T-helper 2 cell treated with Interferon-gamma antibody and Interleukin-4, amounts not matched to agents 5 μg/mL and 100 μg/mL, for 36 hours (primary cell): ENCODE measurements around the gene ZBTB17.
"Not testable (repeated sequence)": the region's sequence is repeated elsewhere in the genome, so short reads cannot be mapped to it uniquely, and the experiment has no call there.

Source experiments
- DNase-seq: peaks from one replicate; pipeline ENCODE4 v3.0.0; 2021; ENCODE audit warnings: low spot score
- H3K27ac Mint-ChIP-seq: one replicate; pipeline ENCODE4 v1.8.0; 2021; ENCODE audit warnings: mild to moderate bottlenecking, mixed read lengths
- H3K27me3 Mint-ChIP-seq: one replicate; pipeline ENCODE4 v1.8.0; 2021; ENCODE audit warnings: low read depth, mixed read lengths
- H3K36me3 Mint-ChIP-seq: one replicate; pipeline ENCODE4 v1.8.0; 2021; ENCODE audit warnings: low read depth, mixed read lengths
- H3K4me1 Mint-ChIP-seq: one replicate; pipeline ENCODE4 v1.8.0; 2021; ENCODE audit warnings: low read depth, mixed read lengths
- H3K4me3 Mint-ChIP-seq: one replicate; pipeline ENCODE4 v1.8.0; 2022; ENCODE audit warnings: mild to moderate bottlenecking, moderate library complexity, mixed read lengths
- H3K9me3 Mint-ChIP-seq: one replicate; pipeline ENCODE4 v1.8.0; 2021; ENCODE audit warnings: mixed read lengths

Gene ZBTB17

DNA sequence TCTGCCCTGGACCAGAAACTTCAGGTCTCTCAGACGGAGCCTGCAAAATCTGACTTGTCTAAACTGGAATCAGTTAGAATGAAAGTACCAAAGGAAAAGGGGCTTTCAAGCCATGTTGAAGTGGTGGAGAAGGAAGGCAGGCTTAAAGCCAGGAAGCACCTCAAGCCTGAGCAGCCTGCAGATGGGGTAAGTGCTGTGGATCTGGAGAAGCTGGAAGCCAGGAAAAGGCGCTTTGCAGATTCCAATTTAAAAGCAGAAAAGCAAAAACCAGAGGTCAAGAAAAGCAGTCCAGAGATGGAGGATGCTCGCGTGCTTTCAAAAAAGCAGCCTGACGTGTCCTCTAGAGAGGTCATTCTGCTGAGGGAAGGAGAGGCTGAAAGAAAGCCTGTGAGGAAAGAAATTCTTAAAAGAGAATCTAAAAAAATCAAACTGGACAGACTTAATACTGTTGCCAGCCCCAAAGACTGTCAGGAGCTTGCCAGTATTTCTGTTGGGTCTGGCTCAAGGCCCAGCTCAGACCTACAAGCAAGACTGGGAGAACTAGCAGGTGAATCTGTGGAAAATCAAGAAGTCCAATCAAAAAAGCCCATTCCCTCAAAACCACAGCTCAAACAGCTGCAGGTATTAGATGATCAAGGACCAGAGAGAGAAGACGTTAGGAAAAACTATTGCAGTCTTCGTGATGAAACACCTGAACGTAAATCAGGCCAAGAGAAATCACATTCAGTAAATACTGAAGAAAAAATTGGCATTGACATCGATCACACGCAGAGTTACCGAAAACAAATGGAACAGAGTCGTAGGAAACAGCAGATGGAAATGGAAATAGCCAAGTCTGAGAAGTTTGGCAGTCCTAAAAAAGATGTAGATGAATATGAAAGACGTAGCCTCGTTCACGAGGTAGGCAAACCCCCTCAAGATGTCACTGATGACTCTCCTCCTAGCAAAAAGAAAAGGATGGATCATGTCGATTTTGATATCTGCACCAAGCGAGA is 46.6 kb downstream of the ZBTB17 start:
- Mint-ChIP-seq H3K27ac (no peak overlapping the region), H3K27me3 (no peaks in the 10 kb centered on the region), H3K4me1 (no peaks in the 10 kb centered on the region), H3K9me3 (no peaks in the 10 kb centered on the region), H3K4me3 (no peak overlapping the region), H3K36me3 (peaks cover 68% of the 10 kb centered on the region)
- DNase-seq: no peak

DNA sequence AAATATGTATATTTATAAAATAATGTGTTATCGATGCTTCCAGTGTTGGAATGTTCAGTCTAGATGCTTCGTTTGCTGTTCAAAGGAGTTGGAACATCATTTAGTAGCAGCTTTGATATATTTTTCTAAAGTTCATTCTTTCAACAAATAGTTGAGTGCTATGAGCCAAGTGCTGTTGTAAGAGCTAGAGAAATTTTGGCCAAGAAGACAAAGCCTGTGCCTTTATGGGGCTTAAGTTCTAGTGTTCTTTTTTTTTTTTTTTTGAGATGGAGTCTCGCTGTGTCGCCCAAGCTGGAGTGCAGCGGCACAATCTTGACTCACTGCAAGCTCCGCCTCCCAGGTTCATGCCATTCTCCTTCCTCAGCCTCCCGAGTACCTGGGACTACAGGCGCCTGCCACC is 49.5 kb downstream of the ZBTB17 start:
- not testable (repeated sequence) for H3K9me3 Mint-ChIP-seq, H3K27ac Mint-ChIP-seq, H3K4me1 Mint-ChIP-seq, DNase-seq, H3K4me3 Mint-ChIP-seq, H3K27me3 Mint-ChIP-seq
- peaks cover 61% of the 10 kb centered on the region for H3K36me3 Mint-ChIP-seq

DNA sequence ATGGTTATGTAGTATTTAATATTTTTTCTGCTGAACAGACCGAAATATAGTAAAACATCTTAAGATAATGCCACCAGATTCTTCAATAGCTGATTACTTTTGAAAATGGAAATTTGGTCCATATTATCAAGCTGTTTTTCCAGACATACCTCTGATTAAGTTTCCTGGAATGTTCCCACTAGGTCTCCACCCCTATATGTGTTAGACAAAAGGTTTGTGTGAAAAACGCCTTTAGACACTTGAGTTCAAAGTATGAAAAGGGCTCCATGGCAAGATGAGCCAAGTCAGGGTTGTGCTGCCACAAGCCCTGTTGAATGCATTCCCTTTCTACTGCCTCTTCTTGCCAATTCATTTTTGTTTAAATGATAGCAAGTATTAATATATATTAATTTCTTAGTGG is 52.7 kb downstream of the ZBTB17 start:
- Mint-ChIP-seq H3K9me3 (no peaks in the 10 kb centered on the region), H3K27ac (no peak overlapping the region), H3K36me3 (peaks cover 47% of the 10 kb centered on the region), H3K4me3 (no peak overlapping the region), H3K27me3 (no peaks in the 10 kb centered on the region), H3K4me1 (peaks cover 15% of the 10 kb centered on the region)
- no peak for DNase-seq

DNA sequence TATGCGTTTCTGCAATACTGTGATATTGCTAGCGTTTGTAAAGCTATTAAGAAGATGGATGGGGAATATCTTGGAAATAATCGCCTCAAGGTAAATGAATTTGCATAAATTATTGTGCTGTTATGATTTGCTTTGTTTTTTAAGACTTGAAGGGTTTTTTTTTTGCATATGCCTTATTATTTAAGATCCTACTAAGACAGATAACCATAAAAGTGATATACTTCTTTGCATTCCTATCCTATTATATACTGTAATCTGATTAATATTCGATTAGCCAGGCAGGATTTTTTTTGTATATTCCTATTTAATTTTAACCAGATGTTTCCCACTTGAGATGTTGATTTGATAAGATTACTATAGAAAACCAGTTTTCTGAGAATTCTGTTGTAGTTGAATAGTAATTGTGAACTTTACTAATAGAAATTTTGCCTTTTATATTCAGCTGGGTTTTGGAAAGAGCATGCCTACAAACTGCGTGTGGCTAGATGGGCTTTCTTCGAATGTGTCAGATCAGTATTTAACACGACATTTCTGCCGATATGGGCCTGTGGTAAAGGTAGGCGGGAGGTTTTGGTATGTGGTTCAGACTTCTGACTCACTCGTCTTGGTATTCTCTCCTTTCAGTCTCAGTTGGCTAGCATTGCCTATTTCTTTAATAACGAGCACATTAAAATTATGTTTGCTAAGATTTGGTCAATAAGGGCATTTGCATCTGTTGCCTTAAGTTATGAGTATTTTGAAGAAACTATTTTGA is 56.8 kb downstream of the ZBTB17 start:
- peak overlapping the region; percentile 45 for H3K4me3 Mint-ChIP-seq
- H3K27ac Mint-ChIP-seq: peak overlapping the region; percentile 17
- DNase-seq: peak; percentile 84
- H3K27me3 Mint-ChIP-seq: no peaks in the 10 kb centered on the region
- peaks cover 53% of the 10 kb centered on the region for H3K36me3 Mint-ChIP-seq
- peaks cover 28% of the 10 kb centered on the region for H3K4me1 Mint-ChIP-seq
- H3K9me3 Mint-ChIP-seq: no peaks in the 10 kb centered on the region

DNA sequence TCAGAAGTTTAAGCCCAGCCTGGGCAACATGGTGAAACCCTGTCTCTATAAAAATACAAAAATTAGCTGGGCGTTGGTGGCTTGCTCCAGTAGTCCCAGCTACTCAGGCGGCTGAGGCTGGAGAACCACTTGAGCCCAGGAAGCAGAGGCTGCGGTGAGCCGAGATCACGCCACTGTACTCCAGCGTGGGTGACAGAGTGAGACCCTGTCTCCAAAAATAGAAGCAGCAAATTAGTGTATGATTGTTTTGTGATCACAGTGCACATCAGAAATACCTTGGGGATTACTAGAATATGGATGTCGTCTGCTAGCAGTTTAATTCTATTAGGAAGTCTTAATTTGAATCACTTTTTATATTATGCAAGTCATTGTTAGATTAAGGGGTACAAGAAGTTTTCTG is 59.0 kb downstream of the ZBTB17 start:
- H3K4me1 Mint-ChIP-seq: peaks cover 28% of the 10 kb centered on the region
- no peaks in the 10 kb centered on the region for H3K27me3 Mint-ChIP-seq
- H3K36me3 Mint-ChIP-seq: peaks cover 53% of the 10 kb centered on the region
- H3K4me3 Mint-ChIP-seq: peak overlapping the region; percentile 5
- H3K27ac Mint-ChIP-seq: no peak overlapping the region
- DNase-seq: no peak
- no peaks in the 10 kb centered on the region for H3K9me3 Mint-ChIP-seq

DNA sequence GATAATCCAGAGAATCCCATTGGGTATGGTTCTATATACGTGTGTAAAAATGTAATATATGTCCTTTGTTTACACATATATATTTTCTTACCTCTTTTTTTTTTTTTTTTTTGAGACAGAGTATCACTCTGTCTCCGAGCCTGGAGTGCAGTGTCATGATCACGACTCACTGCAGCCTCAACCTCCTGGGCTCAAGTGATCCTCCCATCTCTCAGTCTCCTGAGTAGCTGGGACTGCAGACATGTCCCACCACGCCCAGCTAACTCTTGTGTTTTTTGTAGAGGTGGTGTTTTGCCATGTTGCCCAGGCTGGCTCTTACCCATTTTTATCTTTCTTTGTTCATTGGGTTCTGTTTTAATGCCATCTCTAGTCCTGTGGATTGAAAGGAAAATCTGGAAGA is 59.5 kb downstream of the ZBTB17 start:
- H3K27ac Mint-ChIP-seq: peak overlapping the region; percentile 41

DNA sequence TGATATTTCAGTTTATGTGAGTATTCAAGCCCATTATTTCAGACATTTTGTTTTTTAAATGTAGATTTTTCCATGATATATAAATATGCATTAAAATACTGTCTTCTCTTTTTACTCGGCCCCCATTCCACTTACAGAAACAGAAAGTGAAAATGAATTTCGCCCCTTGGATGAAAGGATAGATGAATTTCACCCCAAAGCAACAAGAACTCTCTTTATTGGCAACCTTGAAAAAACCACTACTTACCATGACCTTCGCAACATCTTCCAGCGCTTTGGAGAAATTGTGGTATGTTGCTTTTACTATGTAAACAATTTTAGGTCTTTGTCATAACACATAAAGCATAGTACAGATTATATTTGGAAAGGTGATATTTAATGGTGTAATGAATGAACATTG is 59.9 kb downstream of the ZBTB17 start:
- peak overlapping the region; percentile 62 for H3K4me3 Mint-ChIP-seq
- H3K9me3 Mint-ChIP-seq: no peaks in the 10 kb centered on the region

More for the DNA sequence above, 59.5 kb downstream of the ZBTB17 start:
- Mint-ChIP-seq H3K4me1 (peaks cover 28% of the 10 kb centered on the region), H3K27me3 (no peaks in the 10 kb centered on the region), H3K36me3 (peaks cover 51% of the 10 kb centered on the region), H3K9me3 (no peaks in the 10 kb centered on the region), H3K4me3 (peak overlapping the region; percentile 62)
- DNase-seq: no peak

DNA sequence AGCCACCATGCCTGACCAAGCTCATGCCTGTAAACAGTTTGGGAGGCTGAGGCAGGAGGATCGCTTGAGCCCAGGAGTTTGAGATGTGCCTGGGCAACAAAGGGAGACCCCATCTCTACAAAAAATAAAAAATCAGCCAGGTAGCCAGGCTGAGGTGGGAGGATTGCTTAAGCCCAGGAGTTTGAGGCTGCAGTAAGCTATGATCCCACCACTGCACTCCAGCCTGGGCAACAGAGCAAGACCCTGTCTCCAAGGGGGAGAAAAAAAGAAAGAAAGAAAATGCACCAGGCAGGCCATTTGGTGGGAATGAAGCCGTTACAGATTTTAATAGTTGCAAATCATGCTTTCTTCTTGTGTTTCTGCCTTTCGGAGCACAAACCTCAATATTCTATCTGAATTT is 62.3 kb downstream of the ZBTB17 start:
- Mint-ChIP-seq H3K4me1 (peaks cover 17% of the 10 kb centered on the region), H3K36me3 (peaks cover 54% of the 10 kb centered on the region)
- not testable (repeated sequence) for H3K27me3 Mint-ChIP-seq, H3K9me3 Mint-ChIP-seq, H3K4me3 Mint-ChIP-seq, H3K27ac Mint-ChIP-seq, DNase-seq

More for the DNA sequence above, 59.9 kb downstream of the ZBTB17 start:
- Mint-ChIP-seq H3K27me3 (no peaks in the 10 kb centered on the region), H3K4me1 (peaks cover 28% of the 10 kb centered on the region), H3K36me3 (peaks cover 52% of the 10 kb centered on the region), H3K27ac (peak overlapping the region; percentile 22)
- no peak for DNase-seq

DNA sequence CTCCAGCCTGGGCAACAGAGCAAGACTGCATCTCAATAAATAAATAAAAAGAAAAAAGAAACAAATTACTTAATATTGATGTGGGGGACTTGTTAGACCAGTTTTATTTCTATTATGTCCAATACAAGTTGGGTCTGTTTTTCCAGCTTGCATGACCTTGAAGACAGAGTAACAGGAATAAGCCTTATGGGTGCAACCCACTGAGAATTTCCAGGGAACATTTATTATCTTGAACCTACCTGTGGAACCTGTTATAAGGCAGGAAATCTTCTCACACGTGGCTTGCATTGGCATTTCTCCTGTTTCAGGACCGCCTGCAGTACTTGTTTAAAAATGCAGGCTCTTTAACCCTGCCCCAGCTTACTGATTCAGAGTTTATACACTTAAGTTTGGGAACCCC is 64.0 kb downstream of the ZBTB17 start:
- DNase-seq: no peak
- Mint-ChIP-seq H3K27me3 (no peaks in the 10 kb centered on the region), H3K4me1 (peaks cover 8% of the 10 kb centered on the region), H3K36me3 (peaks cover 45% of the 10 kb centered on the region), H3K27ac (no peak overlapping the region), H3K4me3 (no peak overlapping the region), H3K9me3 (no peaks in the 10 kb centered on the region)

DNA sequence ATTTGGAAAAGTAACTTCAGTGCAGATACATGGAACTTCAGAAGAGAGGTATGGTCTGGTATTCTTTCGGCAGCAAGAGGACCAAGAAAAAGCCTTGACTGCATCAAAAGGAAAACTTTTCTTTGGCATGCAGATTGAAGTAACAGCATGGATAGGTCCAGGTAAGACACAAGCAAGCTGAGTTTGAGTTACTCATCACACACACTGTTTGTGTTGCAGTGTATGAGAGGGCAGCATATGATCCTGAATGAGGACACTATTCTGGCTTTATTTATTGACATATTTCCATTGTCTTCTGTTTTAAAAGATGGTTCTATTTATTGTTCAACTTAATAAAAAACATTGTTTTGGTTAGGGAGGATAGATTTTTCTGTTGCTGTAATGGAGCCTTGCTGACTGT is 64.8 kb downstream of the ZBTB17 start:
- Mint-ChIP-seq H3K4me1 (peaks cover 4% of the 10 kb centered on the region), H3K9me3 (no peaks in the 10 kb centered on the region), H3K27ac (no peak overlapping the region), H3K27me3 (no peaks in the 10 kb centered on the region), H3K4me3 (no peak overlapping the region), H3K36me3 (peaks cover 40% of the 10 kb centered on the region)
- no peak for DNase-seq

DNA sequence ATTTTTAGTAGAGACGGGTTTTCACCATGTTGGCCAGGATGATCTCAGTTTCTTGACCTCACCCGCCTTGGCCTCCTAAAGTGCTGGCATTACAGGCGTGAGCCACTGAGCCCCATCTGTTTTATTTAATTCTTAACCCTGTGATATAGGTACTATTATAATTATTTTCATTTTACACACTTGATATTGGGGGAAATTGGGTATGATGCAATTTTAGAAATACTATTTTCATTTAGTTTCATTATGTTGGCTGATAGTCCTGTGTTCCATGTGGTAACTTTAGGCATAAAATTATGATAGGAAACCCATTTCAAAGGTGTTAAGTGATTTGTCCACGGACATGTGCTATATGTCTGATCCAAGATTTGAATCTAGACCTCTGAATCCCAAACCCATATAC is 67.3 kb downstream of the ZBTB17 start:
- H3K27ac Mint-ChIP-seq: no peak overlapping the region
- no peak for DNase-seq
- peaks cover 30% of the 10 kb centered on the region for H3K36me3 Mint-ChIP-seq
- H3K9me3 Mint-ChIP-seq: no peaks in the 10 kb centered on the region
- H3K27me3 Mint-ChIP-seq: no peaks in the 10 kb centered on the region
- H3K4me1 Mint-ChIP-seq: peaks cover 2% of the 10 kb centered on the region
- no peak overlapping the region for H3K4me3 Mint-ChIP-seq

DNA sequence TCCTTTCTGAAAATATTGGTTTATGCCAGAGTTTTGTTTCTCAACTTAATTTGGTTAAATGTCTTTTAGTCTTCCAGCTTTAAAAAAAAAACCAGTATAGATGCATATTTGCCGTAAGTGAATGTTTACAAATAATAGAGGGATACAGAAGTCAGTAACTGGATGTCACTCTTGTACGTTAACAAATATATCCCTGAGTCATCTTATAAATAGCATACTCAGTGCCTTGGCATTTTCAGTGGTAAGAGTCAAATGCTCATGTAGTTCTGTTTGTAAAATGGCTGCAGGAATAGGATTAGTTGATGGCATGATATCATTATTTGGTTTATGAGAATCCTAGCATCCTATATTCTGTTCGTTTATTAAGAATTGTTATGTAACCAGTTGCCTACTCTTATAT is 73.0 kb downstream of the ZBTB17 start:
- Mint-ChIP-seq H3K27ac (no peak overlapping the region), H3K27me3 (no peaks in the 10 kb centered on the region), H3K4me3 (no peak overlapping the region), H3K4me1 (peaks cover 9% of the 10 kb centered on the region), H3K36me3 (peaks cover 7% of the 10 kb centered on the region), H3K9me3 (no peaks in the 10 kb centered on the region)
- DNase-seq: no peak

DNA sequence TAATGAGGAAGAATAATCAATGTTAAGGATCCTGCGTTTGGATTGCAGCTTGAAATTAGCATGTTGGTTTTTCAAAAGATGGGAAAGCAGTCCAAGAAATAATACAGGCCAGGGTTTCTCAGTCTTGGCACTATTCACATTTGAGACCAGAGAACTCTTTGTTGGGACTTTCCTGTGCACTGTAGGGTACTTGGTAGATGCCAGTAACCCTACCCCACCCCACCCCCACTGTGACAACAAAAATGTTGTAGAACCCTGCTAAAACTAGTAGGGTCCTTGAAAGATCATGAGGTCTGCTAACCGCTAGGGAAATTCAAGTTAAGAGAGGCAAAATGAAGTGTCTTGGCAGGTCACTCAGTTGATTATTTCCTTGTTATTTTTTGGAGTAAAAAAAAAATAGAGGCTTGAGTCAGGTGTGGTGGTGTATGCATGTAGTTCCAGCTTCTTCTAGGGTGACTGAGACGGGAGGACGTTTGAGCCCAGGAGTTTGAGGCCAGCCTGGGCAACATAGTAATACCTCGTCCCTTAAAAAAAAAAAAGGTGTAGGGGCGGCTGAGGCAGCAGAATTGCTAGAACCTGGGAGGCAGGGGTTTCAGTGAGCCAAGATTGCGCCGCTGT is 75.1 kb downstream of the ZBTB17 start:
- Mint-ChIP-seq H3K27ac (no peak overlapping the region), H3K9me3 (no peaks in the 10 kb centered on the region), H3K4me1 (peaks cover 11% of the 10 kb centered on the region), H3K27me3 (no peaks in the 10 kb centered on the region), H3K4me3 (no peak overlapping the region), H3K36me3 (peaks cover 9% of the 10 kb centered on the region)
- DNase-seq: no peak

DNA sequence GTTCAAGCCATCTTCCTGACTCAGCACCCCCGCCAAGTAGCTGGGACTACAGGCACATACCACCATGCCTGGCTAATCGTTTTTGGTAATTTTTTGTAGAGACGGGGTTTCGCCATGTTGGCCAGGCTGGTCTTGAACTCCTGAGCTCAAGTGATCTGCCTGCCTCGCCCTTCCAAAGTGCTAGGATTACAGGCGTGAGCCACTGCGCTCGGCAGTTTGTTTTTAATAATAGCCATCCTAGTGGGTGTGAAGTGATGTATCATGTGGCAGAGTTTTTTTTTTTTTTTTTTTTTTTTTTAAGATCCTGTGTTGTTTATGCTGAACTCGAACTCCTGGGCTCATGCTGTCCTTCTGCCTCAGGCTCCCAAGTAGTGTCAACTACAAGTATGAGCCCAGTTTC is 76.6 kb downstream of the ZBTB17 start:
- Mint-ChIP-seq H3K4me3 (no peak overlapping the region), H3K4me1 (peaks cover 14% of the 10 kb centered on the region), H3K36me3 (peaks cover 12% of the 10 kb centered on the region), H3K9me3 (no peaks in the 10 kb centered on the region), H3K27me3 (no peaks in the 10 kb centered on the region), H3K27ac (no peak overlapping the region)
- no peak for DNase-seq
